Measurements from ENCODE around the gene CLN6.
"Not testable (repeated sequence)": the region's sequence is repeated elsewhere in the genome, so short reads cannot be mapped to it uniquely, and the experiment has no call there.

Gene CLN6

DNA sequence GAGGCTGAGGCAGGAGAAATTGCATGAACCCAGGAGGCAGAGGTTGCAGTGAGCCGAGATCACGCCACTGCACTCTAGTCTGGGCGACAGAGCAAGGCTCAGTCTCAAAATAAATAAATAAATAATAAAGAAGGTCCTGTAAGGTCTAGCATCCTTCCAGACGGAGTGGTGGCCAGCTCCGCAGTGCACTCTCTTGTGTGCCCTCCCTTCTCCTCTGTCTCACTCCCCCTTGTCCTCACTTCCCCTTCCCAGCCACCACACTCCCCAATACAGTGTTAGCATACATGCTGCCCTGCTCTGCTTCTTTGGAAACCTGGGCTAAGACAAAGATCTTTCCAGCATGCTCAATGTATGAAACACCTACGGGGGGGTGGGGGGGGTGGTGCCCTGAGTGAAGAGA lies 3.4 kb upstream of the CLN6 start:
- H3K9me3 ChIP-seq (ENCODE audit: control insufficient read depth in 2 of 2, low read length in 2 of 2), result no peaks in the 10 kb centered on the region
- H3K27ac ChIP-seq (ENCODE audit: low read depth in 2 of 2, low read length in 2 of 2), result no peak overlapping the region

DNA sequence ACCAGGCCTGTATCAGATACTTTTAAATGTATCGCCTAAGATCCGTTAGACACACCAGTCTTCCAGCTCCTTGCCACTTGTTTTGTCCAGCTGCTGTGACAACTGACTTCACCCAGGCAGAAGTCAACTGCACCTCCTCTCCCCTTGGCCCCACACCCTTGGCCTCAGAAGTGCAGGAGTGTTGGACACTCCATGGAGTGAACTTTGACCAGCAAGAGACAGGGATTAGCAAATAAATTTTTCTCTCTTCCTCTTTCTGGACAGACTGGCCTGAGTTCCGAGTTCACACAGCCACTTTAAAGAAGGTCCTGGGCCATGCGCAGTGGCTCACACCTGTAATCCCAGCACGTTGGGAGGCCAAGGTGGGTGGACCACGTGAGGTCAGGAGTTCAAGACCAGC lies 2.9 kb upstream of the CLN6 start:
- H3K27ac ChIP-seq (ENCODE audit: low read depth in 2 of 2, low read length in 2 of 2), result no peak overlapping the region

More for the DNA sequence above, 3.4 kb upstream of the CLN6 start:
- H3K36me3 ChIP-seq (ENCODE audit: control insufficient read depth in 2 of 2, insufficient read depth in 2 of 2, low read length in 2 of 2), result no peaks in the 10 kb centered on the region
- H3K4me1 ChIP-seq (ENCODE audit: control insufficient read depth in 2 of 2, insufficient read depth in 2 of 2, low read length in 2 of 2), result peaks cover 15 to 29% of the 10 kb centered on the region in 2 donors
- H3K4me3 ChIP-seq (ENCODE audit: low read length in 2 of 2), result no peak overlapping the region
- no peak overlapping the region for H3K9ac ChIP-seq (ENCODE audit: low read depth in 1 of 2, low read length in 2 of 2)
- no peaks in the 10 kb centered on the region for H3K27me3 ChIP-seq (ENCODE audit: control insufficient read depth in 2 of 2, insufficient read depth in 2 of 2, low read length in 2 of 2)

DNA sequence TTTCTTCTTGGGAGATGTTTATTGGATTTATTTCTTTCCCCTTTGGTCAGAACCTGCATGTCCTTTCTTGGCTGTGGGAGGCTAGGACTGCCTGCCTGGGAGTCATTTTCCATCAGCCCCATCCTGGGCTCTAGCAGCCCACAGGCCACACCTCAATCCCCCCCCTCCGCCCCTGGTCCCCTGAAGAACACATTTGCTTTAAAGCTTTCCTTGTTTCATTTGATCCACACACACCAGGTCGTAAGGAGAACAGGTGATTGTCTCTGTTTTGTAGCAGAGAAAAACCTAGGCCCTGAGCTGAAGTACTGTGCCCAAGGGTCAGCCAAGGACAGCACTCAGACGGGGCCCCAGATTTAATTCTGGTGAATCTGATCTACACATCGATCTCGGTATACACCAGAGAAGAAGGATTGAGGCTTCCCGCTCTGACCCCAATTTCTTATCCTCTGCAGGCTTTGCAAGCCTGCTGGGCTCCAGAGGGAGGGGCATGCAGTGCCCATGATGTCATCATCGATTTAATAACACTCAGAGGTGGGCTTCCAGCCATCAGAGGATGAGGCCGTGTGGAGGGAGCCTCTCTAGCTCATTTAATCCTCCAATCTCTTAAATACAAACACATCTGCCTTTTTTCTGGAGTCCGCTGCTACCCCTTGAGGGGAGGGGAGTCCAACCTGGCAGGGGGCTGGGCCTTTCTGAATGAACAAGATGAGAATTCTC lies 1.7 kb upstream of the CLN6 start:
- H3K9me3 ChIP-seq (ENCODE audit: control insufficient read depth in 2 of 2, low read length in 2 of 2), result no peaks in the 10 kb centered on the region
- peaks cover 18 to 34% of the 10 kb centered on the region in 2 donors for H3K4me1 ChIP-seq (ENCODE audit: control insufficient read depth in 2 of 2, insufficient read depth in 2 of 2, low read length in 2 of 2)
- H3K9ac ChIP-seq (ENCODE audit: low read depth in 1 of 2, low read length in 2 of 2), result no peak overlapping the region
- H3K27me3 ChIP-seq (ENCODE audit: control insufficient read depth in 2 of 2, insufficient read depth in 2 of 2, low read length in 2 of 2), result no peaks in the 10 kb centered on the region
- H3K4me3 ChIP-seq (ENCODE audit: low read length in 2 of 2), result no peak overlapping the region
- no peaks in the 10 kb centered on the region for H3K36me3 ChIP-seq (ENCODE audit: control insufficient read depth in 2 of 2, insufficient read depth in 2 of 2, low read length in 2 of 2)
- no peak overlapping the region for H3K27ac ChIP-seq (ENCODE audit: low read depth in 2 of 2, low read length in 2 of 2)

More for the DNA sequence above, 2.9 kb upstream of the CLN6 start:
- Histone ChIP-seq H3K9ac (ENCODE audit: low read depth in 1 of 2, low read length in 2 of 2) (no peak overlapping the region), H3K27me3 (ENCODE audit: control insufficient read depth in 2 of 2, insufficient read depth in 2 of 2, low read length in 2 of 2) (no peaks in the 10 kb centered on the region), H3K9me3 (ENCODE audit: control insufficient read depth in 2 of 2, low read length in 2 of 2) (no peaks in the 10 kb centered on the region), H3K4me1 (ENCODE audit: control insufficient read depth in 2 of 2, insufficient read depth in 2 of 2, low read length in 2 of 2) (peaks cover 18 to 34% of the 10 kb centered on the region in 2 donors), H3K36me3 (ENCODE audit: control insufficient read depth in 2 of 2, insufficient read depth in 2 of 2, low read length in 2 of 2) (no peaks in the 10 kb centered on the region), H3K4me3 (ENCODE audit: low read length in 2 of 2) (no peak overlapping the region)

DNA sequence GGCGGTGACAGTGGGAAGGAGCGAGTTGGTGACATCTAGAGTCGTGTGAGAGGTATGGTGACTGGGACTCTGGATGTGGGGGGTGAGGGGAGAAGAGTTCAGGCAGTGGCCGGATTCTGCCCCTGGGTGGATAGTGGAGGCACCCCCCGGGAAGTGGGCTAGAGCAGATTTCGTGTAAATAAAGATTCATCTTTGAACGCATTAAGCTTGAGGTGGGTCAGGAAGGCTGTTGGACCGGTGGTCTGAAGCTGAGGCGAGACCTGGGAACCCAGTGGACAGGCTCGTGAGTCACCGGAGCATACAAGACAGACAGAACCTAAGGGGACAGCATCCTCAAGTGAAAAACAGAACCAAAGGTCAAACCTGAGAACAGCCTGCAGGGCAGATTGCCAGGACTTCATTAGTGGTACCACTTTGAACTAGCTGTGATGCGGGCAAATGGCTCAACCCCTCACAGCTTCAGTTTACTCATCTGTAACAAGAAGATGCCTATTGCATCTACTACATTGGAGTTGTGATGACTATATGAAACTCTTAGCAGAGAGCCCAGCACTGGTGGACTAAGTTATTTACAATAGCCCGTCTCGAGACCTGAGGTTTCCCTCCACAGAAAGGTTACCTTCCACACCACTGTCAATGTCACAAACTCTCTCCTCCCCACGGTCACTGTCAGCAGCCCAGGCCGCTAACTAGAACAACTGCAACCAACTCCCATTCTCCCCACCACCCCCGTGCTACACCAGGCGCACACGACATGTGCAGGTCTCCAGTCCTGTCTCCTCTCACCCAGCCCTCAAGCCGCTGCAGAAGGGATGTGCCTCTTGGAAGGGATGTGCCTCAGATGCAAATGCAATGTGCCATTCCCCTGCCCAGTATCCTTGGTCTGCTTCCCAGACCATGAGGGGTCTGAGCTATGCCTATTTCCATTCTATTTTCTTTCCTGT lies 901 bp upstream of the CLN6 start:
- Histone ChIP-seq H3K27ac (ENCODE audit: low read depth in 2 of 2, low read length in 2 of 2) (peak overlapping the region; percentile 85 to 88), H3K4me3 (ENCODE audit: low read length in 2 of 2) (peak overlapping the region; percentile 76 to 82), H3K4me1 (ENCODE audit: control insufficient read depth in 2 of 2, insufficient read depth in 2 of 2, low read length in 2 of 2) (peaks cover 18 to 34% of the 10 kb centered on the region in 2 donors), H3K9ac (ENCODE audit: low read depth in 1 of 2, low read length in 2 of 2) (peak overlapping the region; percentile 65 to 73), H3K27me3 (ENCODE audit: control insufficient read depth in 2 of 2, insufficient read depth in 2 of 2, low read length in 2 of 2) (no peaks in the 10 kb centered on the region), H3K9me3 (ENCODE audit: control insufficient read depth in 2 of 2, low read length in 2 of 2) (no peaks in the 10 kb centered on the region), H3K36me3 (ENCODE audit: control insufficient read depth in 2 of 2, insufficient read depth in 2 of 2, low read length in 2 of 2) (no peaks in the 10 kb centered on the region)

DNA sequence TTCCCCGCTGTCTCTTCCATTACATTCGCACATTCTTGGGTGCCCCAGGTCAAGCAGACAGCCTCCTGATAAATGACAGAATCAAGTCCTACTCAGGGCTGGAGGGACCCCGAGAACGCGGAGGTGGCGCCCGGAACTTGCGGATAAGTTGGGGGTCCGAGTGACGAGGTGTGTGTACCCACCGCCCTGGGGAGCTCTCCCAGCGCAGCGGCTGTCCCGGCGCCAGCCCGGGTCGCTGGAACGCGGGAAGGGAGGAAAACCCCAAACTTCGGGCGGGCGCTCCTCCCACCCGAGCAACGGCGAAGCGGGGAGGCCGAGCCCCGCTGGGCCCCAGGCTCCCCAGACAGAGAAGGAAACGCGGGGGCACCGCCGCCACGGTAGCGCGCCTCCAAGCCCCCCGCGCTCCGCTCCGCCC lies 550 bp downstream of the CLN6 start:
- peak overlapping the region; percentile 85 to 88 for H3K27ac ChIP-seq (ENCODE audit: low read depth in 2 of 2, low read length in 2 of 2)
- H3K36me3 ChIP-seq (ENCODE audit: control insufficient read depth in 2 of 2, insufficient read depth in 2 of 2, low read length in 2 of 2), result no peaks in the 10 kb centered on the region
- H3K27me3 ChIP-seq (ENCODE audit: control insufficient read depth in 2 of 2, insufficient read depth in 2 of 2, low read length in 2 of 2), result no peaks in the 10 kb centered on the region
- H3K9me3 ChIP-seq (ENCODE audit: control insufficient read depth in 2 of 2, low read length in 2 of 2), result no peaks in the 10 kb centered on the region
- H3K4me3 ChIP-seq (ENCODE audit: low read length in 2 of 2), result peak overlapping the region; percentile 82 to 83
- peak overlapping the region; percentile 61 to 86 for H3K9ac ChIP-seq (ENCODE audit: low read depth in 1 of 2, low read length in 2 of 2)
- H3K4me1 ChIP-seq (ENCODE audit: control insufficient read depth in 2 of 2, insufficient read depth in 2 of 2, low read length in 2 of 2), result peaks cover 18 to 34% of the 10 kb centered on the region in 2 donors

DNA sequence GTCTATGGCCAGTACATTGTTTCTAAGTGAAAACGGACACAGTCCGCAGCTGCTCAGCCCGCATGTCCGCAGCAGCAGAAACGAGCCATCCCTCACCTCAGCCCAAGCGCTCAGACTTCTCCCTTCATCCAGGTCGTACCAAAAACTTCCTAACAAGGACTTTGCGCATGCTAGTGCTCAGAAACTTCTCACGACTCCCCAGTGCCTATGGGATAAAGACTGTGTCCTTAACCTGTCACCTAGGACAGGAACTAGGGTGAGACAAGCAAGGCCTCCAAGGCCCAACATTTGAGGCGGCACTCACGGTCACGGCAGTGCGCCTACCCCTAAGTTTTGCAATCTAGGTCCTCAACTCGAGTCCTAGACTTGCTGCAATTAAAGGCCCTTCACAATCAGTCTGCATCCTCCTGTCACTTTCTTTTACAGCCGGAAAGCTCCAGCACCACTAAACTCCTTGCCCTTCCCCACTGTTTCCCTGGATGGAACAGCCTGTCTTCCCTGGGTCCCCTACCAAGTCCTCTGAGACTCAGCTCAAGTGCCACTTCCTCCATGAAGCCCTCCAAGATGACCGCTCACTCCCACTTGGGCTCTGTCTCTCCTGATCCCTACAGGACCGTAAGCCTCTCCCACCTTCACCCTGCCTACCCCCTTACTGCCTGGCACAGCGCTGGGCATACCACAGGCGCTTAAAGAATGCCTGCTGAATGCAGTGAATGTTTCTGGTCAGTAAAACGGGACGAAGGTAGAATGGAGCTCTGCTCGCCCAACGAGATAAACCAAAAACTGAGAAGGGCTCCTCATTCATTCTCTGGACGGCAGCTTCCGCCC lies 1.2 kb downstream of the CLN6 start:
- no peaks in the 10 kb centered on the region for H3K9me3 ChIP-seq (ENCODE audit: control insufficient read depth in 2 of 2, low read length in 2 of 2)
- peak overlapping the region; percentile 61 to 86 for H3K9ac ChIP-seq (ENCODE audit: low read depth in 1 of 2, low read length in 2 of 2)
- H3K27ac ChIP-seq (ENCODE audit: low read depth in 2 of 2, low read length in 2 of 2), result peak overlapping the region; percentile 85 to 88

DNA sequence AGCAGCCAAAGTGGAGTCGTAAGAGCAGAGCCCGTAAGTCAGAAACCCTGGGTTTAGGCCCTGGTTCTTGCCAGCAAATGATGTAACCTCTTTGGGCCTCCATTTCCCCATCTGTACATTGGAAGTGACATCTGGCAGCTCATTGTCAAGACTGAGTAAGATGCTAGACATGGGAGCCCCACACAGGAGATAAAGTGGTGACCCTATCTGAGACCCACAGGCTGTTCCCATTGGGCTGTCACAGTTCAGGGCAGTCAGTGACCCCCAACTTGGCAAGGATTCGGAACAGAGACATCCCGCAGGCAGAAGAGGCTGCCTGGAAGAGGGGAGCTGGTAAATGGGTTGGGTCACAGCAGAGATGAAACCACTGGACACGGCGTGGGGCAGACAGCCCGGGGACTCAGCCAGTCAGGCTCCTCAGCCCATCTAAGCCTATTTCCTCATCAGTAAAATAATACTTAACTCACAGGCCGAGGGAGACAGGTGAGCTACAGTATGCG lies 1.8 kb downstream of the CLN6 start:
- Histone ChIP-seq H3K4me3 (ENCODE audit: low read length in 2 of 2) (peak overlapping the region; percentile 82 to 83), H3K27ac (ENCODE audit: low read depth in 2 of 2, low read length in 2 of 2) (no peak overlapping the region), H3K9ac (ENCODE audit: low read depth in 1 of 2, low read length in 2 of 2) (peak overlapping the region in 1 of 2 donors; percentile 86), H3K4me1 (ENCODE audit: control insufficient read depth in 2 of 2, insufficient read depth in 2 of 2, low read length in 2 of 2) (peaks cover 18 to 29% of the 10 kb centered on the region in 2 donors), H3K9me3 (ENCODE audit: control insufficient read depth in 2 of 2, low read length in 2 of 2) (no peaks in the 10 kb centered on the region), H3K27me3 (ENCODE audit: control insufficient read depth in 2 of 2, insufficient read depth in 2 of 2, low read length in 2 of 2) (no peaks in the 10 kb centered on the region), H3K36me3 (ENCODE audit: control insufficient read depth in 2 of 2, insufficient read depth in 2 of 2, low read length in 2 of 2) (no peaks in the 10 kb centered on the region)

More for the DNA sequence above, 1.2 kb downstream of the CLN6 start:
- Histone ChIP-seq H3K27me3 (ENCODE audit: control insufficient read depth in 2 of 2, insufficient read depth in 2 of 2, low read length in 2 of 2) (no peaks in the 10 kb centered on the region), H3K4me3 (ENCODE audit: low read length in 2 of 2) (peak overlapping the region; percentile 82 to 83), H3K36me3 (ENCODE audit: control insufficient read depth in 2 of 2, insufficient read depth in 2 of 2, low read length in 2 of 2) (no peaks in the 10 kb centered on the region), H3K4me1 (ENCODE audit: control insufficient read depth in 2 of 2, insufficient read depth in 2 of 2, low read length in 2 of 2) (peaks cover 18 to 30% of the 10 kb centered on the region in 2 donors)

DNA sequence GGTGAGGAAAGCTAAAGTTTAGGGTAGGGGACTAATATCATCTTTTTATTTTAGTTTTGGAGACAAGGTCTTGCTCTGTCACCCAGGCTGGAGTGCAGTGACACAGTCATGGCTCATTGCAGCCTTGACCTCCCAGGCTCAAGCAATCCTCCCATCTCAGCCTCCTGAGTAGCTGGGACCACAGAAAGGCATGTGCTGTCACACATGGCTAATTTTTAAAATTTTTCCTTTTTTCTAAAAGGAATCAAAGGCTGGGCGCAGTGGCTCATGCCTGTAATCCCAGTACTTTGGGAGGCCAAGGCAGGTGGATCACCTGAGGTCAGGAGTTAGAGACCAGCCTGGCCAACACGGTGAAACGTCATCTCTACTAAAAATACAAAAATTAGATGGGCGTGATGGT lies 4.1 kb downstream of the CLN6 start:
- H3K4me3 ChIP-seq (ENCODE audit: low read length in 2 of 2); H3K36me3 ChIP-seq (ENCODE audit: control insufficient read depth in 2 of 2, insufficient read depth in 2 of 2, low read length in 2 of 2); H3K27ac ChIP-seq (ENCODE audit: low read depth in 2 of 2, low read length in 2 of 2); H3K27me3 ChIP-seq (ENCODE audit: control insufficient read depth in 2 of 2, insufficient read depth in 2 of 2, low read length in 2 of 2); H3K9ac ChIP-seq (ENCODE audit: low read depth in 1 of 2, low read length in 2 of 2); H3K9me3 ChIP-seq (ENCODE audit: control insufficient read depth in 2 of 2, low read length in 2 of 2): not testable (repeated sequence)
- H3K4me1 ChIP-seq (ENCODE audit: control insufficient read depth in 2 of 2, insufficient read depth in 2 of 2, low read length in 2 of 2), result peaks cover 17 to 22% of the 10 kb centered on the region in 2 donors

DNA sequence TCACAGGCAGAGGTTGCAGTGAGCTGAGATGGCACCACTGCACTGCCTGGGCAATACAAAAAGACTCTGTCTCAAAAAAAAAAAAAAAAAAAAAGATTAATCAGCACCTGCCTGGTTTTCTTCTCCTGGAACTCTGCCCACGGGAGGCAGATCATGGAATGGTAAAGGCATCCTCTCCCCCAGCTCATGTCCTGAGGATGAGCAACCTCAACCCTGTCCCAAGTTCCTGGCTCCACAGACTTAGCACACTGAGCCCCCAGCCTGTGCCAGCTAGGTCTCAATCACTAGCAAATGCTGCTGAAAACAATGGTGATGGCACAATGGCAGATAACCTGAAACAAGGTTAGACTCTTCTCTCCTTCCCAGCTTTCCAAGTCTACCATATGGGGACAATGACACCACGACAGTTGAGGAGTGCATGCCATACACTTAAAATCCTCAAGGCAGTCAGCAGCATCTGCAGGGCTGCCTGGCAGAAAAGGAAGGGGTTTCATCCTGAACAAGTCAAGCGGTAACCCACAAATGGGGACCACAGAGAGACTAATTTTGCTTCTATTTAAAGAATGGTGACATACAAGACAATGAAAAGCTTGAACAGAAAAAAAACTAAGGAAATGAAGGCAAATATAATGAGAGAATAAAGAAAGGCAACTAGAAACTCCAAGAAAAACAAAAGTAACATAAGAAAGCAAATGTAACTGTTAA lies 4.8 kb downstream of the CLN6 start:
- Histone ChIP-seq H3K9me3 (ENCODE audit: control insufficient read depth in 2 of 2, low read length in 2 of 2) (no peaks in the 10 kb centered on the region), H3K4me3 (ENCODE audit: low read length in 2 of 2) (no peak overlapping the region), H3K36me3 (ENCODE audit: control insufficient read depth in 2 of 2, insufficient read depth in 2 of 2, low read length in 2 of 2) (peaks cover 0 to 3% of the 10 kb centered on the region in 2 donors), H3K4me1 (ENCODE audit: control insufficient read depth in 2 of 2, insufficient read depth in 2 of 2, low read length in 2 of 2) (peaks cover 11 to 15% of the 10 kb centered on the region in 2 donors), H3K27me3 (ENCODE audit: control insufficient read depth in 2 of 2, insufficient read depth in 2 of 2, low read length in 2 of 2) (no peaks in the 10 kb centered on the region), H3K9ac (ENCODE audit: low read depth in 1 of 2, low read length in 2 of 2) (no peak overlapping the region), H3K27ac (ENCODE audit: low read depth in 2 of 2, low read length in 2 of 2) (no peak overlapping the region)

All from mucosa of rectum (tissue), 2 donors.